Large intestine (tissue), 3 donors: Measurements from ENCODE around the gene ZGLP1. TPM values are rescaled to one million over a fixed set of nuclear protein-coding genes. Genes with fewer than 3 reads are reported as not detected.

Experiments used
- DNase-seq, 2 donors: peaks; one replicate each; pipeline versions ENCODE4 v3.0.0 to v3.0.0-alpha.2; 2013
- H3K27ac ChIP-seq: one replicate; pipeline ENCODE4 v1.5.1; 2013; ENCODE audit warnings: low read length
- H3K27me3 ChIP-seq: 2 replicates; pipeline ENCODE4 v1.6.1; 2013; ENCODE audit warnings: low read length; ENCODE audit not compliant: control insufficient read depth, insufficient read depth
- H3K36me3 ChIP-seq: 2 replicates; pipeline ENCODE4 v1.6.1; 2013; ENCODE audit warnings: low read length; ENCODE audit not compliant: control insufficient read depth, insufficient read depth
- H3K4me1 ChIP-seq: one replicate; pipeline ENCODE4 v1.6.1; 2013; ENCODE audit warnings: low read length; ENCODE audit not compliant: control insufficient read depth, insufficient read depth
- H3K4me3 ChIP-seq: one replicate; pipeline ENCODE4 v1.5.1; 2013; ENCODE audit warnings: low read length
- H3K9me3 ChIP-seq: one replicate; pipeline ENCODE4 v1.6.1; 2013; ENCODE audit warnings: mild to moderate bottlenecking, low read depth, low read length, moderate library complexity; ENCODE audit not compliant: control insufficient read depth
- WGBS: methylation state at CpG from one replicate; pipeline ENCODE4 v1.1.5; 2013; ENCODE audit warnings: low lambda C conversion rate; ENCODE audit not compliant: insufficient coverage; 5-methylcytosine and 5-hydroxymethylcytosine counted together
- polyA plus RNA-seq: library from polyadenylated mRNA; unstranded; fragments of 120-200 nt; gene quantifications from one replicate; pipeline ENCODE4 v1.2.1, GENCODE V29; 2013

ZGLP1 gene
- polyA plus RNA-seq, 1 donor = 7.6 TPM

GRCh38 chr19:10294368-10294697 is 15.3 kb downstream of the ZGLP1 start:
- H3K36me3 ChIP-seq = no peaks in the 10 kb centered on the region
- peak in 1 of 2 donors; percentile 30 for DNase-seq
- H3K27ac ChIP-seq = no peak overlapping the region
- H3K27me3 ChIP-seq = peaks cover 79% of the 10 kb centered on the region
- no CpG with 5 or more reads among the region's 25 CpGs for WGBS
- no peak overlapping the region for H3K4me3 ChIP-seq
- peaks cover 35% of the 10 kb centered on the region for H3K4me1 ChIP-seq
- H3K9me3 ChIP-seq = peaks cover 26% of the 10 kb centered on the region

- H3K4me1 ChIP-seq = peaks cover 41% of the 10 kb centered on the region
- peaks cover 82% of the 10 kb centered on the region for H3K27me3 ChIP-seq
- DNase-seq = no peak
- H3K36me3 ChIP-seq = no peaks in the 10 kb centered on the region
- WGBS = no CpG with 5 or more reads among the region's 49 CpGs
- H3K27ac ChIP-seq = no peak overlapping the region
- peaks cover 30% of the 10 kb centered on the region for H3K9me3 ChIP-seq
- no peak overlapping the region for H3K4me3 ChIP-seq
Measured at GRCh38 chr19:10293637-10294367, 15.8 kb downstream of the ZGLP1 start.

- H3K4me3 ChIP-seq = peak overlapping the region; percentile 21
- no peaks in the 10 kb centered on the region for H3K36me3 ChIP-seq
- peak in 1 of 2 donors; percentile 21 for DNase-seq
- no peak overlapping the region for H3K27ac ChIP-seq
- H3K27me3 ChIP-seq = peaks cover 90% of the 10 kb centered on the region
- peaks cover 30% of the 10 kb centered on the region for H3K9me3 ChIP-seq
- no CpG with 5 or more reads among the region's 56 CpGs for WGBS
- peaks cover 47% of the 10 kb centered on the region for H3K4me1 ChIP-seq
Measured at GRCh38 chr19:10292789-10293636, 16.6 kb downstream of the ZGLP1 start.

GRCh38 chr19:10292206-10292788 is 17.3 kb downstream of the ZGLP1 start:
- peaks cover 97% of the 10 kb centered on the region for H3K27me3 ChIP-seq
- DNase-seq = peak; percentile 73 to 75
- H3K36me3 ChIP-seq = no peaks in the 10 kb centered on the region
- no peak overlapping the region for H3K27ac ChIP-seq
- H3K4me3 ChIP-seq = peak overlapping the region; percentile 24
- no CpG with 5 or more reads among the region's 45 CpGs for WGBS
- H3K9me3 ChIP-seq = peaks cover 30% of the 10 kb centered on the region
- peaks cover 54% of the 10 kb centered on the region for H3K4me1 ChIP-seq

- DNase-seq = no peak
- WGBS = no CpG with 5 or more reads among the region's 49 CpGs
- Histone ChIP-seq H3K36me3 (no peaks in the 10 kb centered on the region), H3K4me3 (peak overlapping the region; percentile 24), H3K4me1 (peaks cover 60% of the 10 kb centered on the region), H3K9me3 (peaks cover 30% of the 10 kb centered on the region), H3K27me3 (peaks cover 100% of the 10 kb centered on the region), H3K27ac (no peak overlapping the region)
Measured at GRCh38 chr19:10291554-10292205, 17.9 kb downstream of the ZGLP1 start.

- peaks cover 94% of the 10 kb centered on the region for H3K27me3 ChIP-seq
- DNase-seq = peak in 1 of 2 donors; percentile 68
- peaks cover 60% of the 10 kb centered on the region for H3K4me1 ChIP-seq
- peak overlapping the region; percentile 14 for H3K4me3 ChIP-seq
- no peak overlapping the region for H3K27ac ChIP-seq
- H3K9me3 ChIP-seq = peaks cover 30% of the 10 kb centered on the region
- WGBS = no CpG with 5 or more reads among the region's 57 CpGs
- H3K36me3 ChIP-seq = peaks cover under 1% of the 10 kb centered on the region
Measured at GRCh38 chr19:10290876-10291553, 18.6 kb downstream of the ZGLP1 start.

- 0% methylated on average over 1 of the region's 30 CpGs for WGBS
- Histone ChIP-seq H3K4me3 (peak overlapping the region; percentile 14), H3K4me1 (peaks cover 54% of the 10 kb centered on the region), H3K27me3 (peaks cover 92% of the 10 kb centered on the region), H3K36me3 (peaks cover 6% of the 10 kb centered on the region), H3K27ac (no peak overlapping the region), H3K9me3 (peaks cover 30% of the 10 kb centered on the region)
- DNase-seq = no peak
Measured at GRCh38 chr19:10290357-10290875, 19.2 kb downstream of the ZGLP1 start.

- peaks cover 11% of the 10 kb centered on the region for H3K36me3 ChIP-seq
- WGBS = no CpG with 5 or more reads among the region's 45 CpGs
- peaks cover 30% of the 10 kb centered on the region for H3K9me3 ChIP-seq
- H3K27me3 ChIP-seq = peaks cover 87% of the 10 kb centered on the region
- H3K4me3 ChIP-seq = peak within 1 kb of the TSS; percentile 14
- no peak for DNase-seq
- H3K27ac ChIP-seq = no peak within 1 kb of the TSS
- H3K4me1 ChIP-seq = peaks cover 54% of the 10 kb centered on the region
Measured at GRCh38 chr19:10289836-10290356, 19.7 kb downstream of the ZGLP1 start, which contains the start of gene ICAM5. ICAM5 (plus strand) TSS chr19:10289952; CDS start chr19:10290044, 92 bp downstream.

GRCh38 chr19:10289167-10289835 is 20.3 kb downstream of the ZGLP1 start:
- Histone ChIP-seq H3K36me3 (peaks cover 17% of the 10 kb centered on the region), H3K9me3 (peaks cover 29% of the 10 kb centered on the region), H3K4me3 (no peak overlapping the region), H3K27me3 (peaks cover 81% of the 10 kb centered on the region), H3K4me1 (peaks cover 54% of the 10 kb centered on the region), H3K27ac (no peak overlapping the region)
- peak in 1 of 2 donors; percentile 31 for DNase-seq
- WGBS = no CpG with 5 or more reads among the region's 50 CpGs
